Large intestine (tissue), 3 donors: Measurements from ENCODE around the gene AMPD1. TPM values are rescaled to one million over a fixed set of nuclear protein-coding genes. Genes with fewer than 3 reads are reported as not detected.

Source experiments
- DNase-seq, 2 donors: peaks; one replicate each; pipeline versions ENCODE4 v3.0.0 to v3.0.0-alpha.2; 2013
- H3K27ac ChIP-seq: one replicate; pipeline ENCODE4 v1.5.1; 2013; ENCODE audit warnings: low read length
- H3K27me3 ChIP-seq: 2 replicates; pipeline ENCODE4 v1.6.1; 2013; ENCODE audit warnings: low read length; ENCODE audit not compliant: control insufficient read depth, insufficient read depth
- H3K36me3 ChIP-seq: 2 replicates; pipeline ENCODE4 v1.6.1; 2013; ENCODE audit warnings: low read length; ENCODE audit not compliant: control insufficient read depth, insufficient read depth
- H3K4me1 ChIP-seq: one replicate; pipeline ENCODE4 v1.6.1; 2013; ENCODE audit warnings: low read length; ENCODE audit not compliant: control insufficient read depth, insufficient read depth
- H3K4me3 ChIP-seq: one replicate; pipeline ENCODE4 v1.5.1; 2013; ENCODE audit warnings: low read length
- H3K9me3 ChIP-seq: one replicate; pipeline ENCODE4 v1.6.1; 2013; ENCODE audit warnings: mild to moderate bottlenecking, low read depth, low read length, moderate library complexity; ENCODE audit not compliant: control insufficient read depth
- WGBS: methylation state at CpG from one replicate; pipeline ENCODE4 v1.1.5; 2013; ENCODE audit warnings: low lambda C conversion rate; ENCODE audit not compliant: insufficient coverage; 5-methylcytosine and 5-hydroxymethylcytosine counted together
- polyA plus RNA-seq: library from polyadenylated mRNA; unstranded; fragments of 120-200 nt; gene quantifications from one replicate; pipeline ENCODE4 v1.2.1, GENCODE V29; 2013

AMPD1 gene
- polyA plus RNA-seq, 1 donor: 0.13 TPM

DNA sequence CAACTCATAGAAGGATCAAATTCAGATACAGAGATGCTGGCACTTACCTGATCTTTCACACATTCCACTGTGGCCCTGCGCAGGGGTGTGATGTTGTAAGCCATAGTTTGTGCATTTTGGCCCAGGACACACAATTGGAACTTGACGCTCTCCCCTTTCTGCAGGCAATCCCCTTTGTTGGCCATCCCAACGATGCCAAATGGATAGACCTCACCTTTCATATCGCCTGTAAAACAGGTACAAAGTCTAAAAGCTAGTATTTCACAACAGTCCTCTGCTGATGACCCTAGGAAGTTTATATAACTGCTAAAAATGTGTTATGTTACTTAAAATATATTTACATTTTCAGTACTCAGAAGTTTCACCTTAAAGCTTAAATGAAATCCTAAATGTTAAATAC lies 25.1 kb upstream of the AMPD1 start:
- H3K27ac ChIP-seq: peak overlapping the region; percentile 17
- WGBS: 41% methylated on average over 2 of the region's 4 CpGs
- H3K9me3 ChIP-seq: no peaks in the 10 kb centered on the region
- H3K4me1 ChIP-seq: peaks cover 25% of the 10 kb centered on the region
- no peaks in the 10 kb centered on the region for H3K27me3 ChIP-seq
- DNase-seq: peak; percentile 44 to 78
- H3K4me3 ChIP-seq: no peak overlapping the region
- peaks cover 73% of the 10 kb centered on the region for H3K36me3 ChIP-seq

GRCh38 chr1:114719424-114719787 lies 24.1 kb upstream of the AMPD1 start:
- peaks cover 35% of the 10 kb centered on the region for H3K4me1 ChIP-seq
- no peaks in the 10 kb centered on the region for H3K9me3 ChIP-seq
- no CpG with 5 or more reads among the region's 3 CpGs for WGBS
- no peak overlapping the region for H3K27ac ChIP-seq
- H3K4me3 ChIP-seq: no peak overlapping the region
- H3K27me3 ChIP-seq: no peaks in the 10 kb centered on the region
- DNase-seq: no peak
- peaks cover 62% of the 10 kb centered on the region for H3K36me3 ChIP-seq

DNA sequence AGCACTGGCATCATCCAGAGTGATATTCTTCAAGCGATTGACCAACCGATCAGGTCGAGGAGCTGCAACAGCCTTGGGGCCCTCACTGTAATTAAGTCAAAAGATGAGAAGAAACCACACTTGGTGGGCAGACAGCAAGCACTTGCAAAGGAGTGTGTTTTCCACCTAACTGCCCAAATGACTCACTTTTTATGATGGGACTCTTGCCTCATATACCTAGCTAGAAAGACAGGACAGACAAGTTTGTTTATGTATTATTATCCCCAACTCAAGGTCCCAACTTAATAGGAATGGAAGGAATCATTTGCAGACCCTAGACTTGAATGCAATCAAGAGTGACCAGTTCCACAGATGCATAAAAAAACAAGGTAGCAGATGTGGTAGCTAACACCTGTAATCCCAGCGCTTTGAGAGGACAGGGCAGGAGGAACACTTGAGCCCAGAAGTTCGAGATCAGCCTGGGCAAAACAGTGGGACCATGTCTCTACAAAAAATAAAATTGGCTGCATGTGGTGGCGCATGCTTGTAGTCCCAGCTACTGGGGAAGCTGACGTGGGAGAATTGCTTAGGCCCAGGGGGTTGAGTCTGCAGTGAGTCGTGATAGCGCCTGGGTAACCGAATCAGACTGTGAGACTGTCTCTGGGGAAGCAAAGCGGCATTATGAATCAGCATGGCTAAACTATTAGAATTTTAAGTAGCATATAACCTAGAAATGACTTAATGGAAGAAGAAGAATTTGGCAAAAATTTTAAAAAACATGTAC lies 23.5 kb upstream of the AMPD1 start:
- no peak overlapping the region for H3K4me3 ChIP-seq
- DNase-seq: peak; percentile 26 to 60
- no peaks in the 10 kb centered on the region for H3K9me3 ChIP-seq
- peaks cover 36% of the 10 kb centered on the region for H3K4me1 ChIP-seq
- peaks cover 59% of the 10 kb centered on the region for H3K36me3 ChIP-seq
- 100% methylated on average over 1 of the region's 11 CpGs for WGBS
- no peaks in the 10 kb centered on the region for H3K27me3 ChIP-seq
- H3K27ac ChIP-seq: peak overlapping the region; percentile 32

- DNase-seq: peak; percentile 95
- 3% methylated on average over 6 of the region's 38 CpGs for WGBS
- Histone ChIP-seq H3K4me3 (peak within 1 kb of the TSS; percentile 89), H3K27ac (peak within 1 kb of the TSS; percentile 92), H3K4me1 (peaks cover 41% of the 10 kb centered on the region), H3K9me3 (no peaks in the 10 kb centered on the region), H3K36me3 (peaks cover 46% of the 10 kb centered on the region), H3K27me3 (no peaks in the 10 kb centered on the region)
Measured at GRCh38 chr1:114716304-114717170, 21.2 kb upstream of the AMPD1 start, which contains the start of gene NRAS. Gene NRAS, minus strand, starts transcription at chr1:114716771. Its CDS starts 611 bp downstream, at chr1:114716160.

DNA sequence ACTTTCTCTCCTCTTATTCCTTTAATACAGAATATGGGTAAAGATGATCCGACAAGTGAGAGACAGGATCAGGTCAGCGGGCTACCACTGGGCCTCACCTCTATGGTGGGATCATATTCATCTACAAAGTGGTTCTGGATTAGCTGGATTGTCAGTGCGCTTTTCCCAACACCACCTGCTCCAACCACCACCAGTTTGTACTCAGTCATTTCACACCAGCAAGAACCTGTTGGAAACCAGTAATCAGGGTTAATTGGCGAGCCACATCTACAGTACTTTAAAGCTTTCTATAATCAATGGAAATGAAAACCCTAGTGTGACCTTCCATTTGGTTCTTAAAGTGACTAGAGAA lies 20.6 kb upstream of the AMPD1 start:
- peaks cover 36% of the 10 kb centered on the region for H3K4me1 ChIP-seq
- 20% methylated on average over 1 of the region's 4 CpGs for WGBS

DNA sequence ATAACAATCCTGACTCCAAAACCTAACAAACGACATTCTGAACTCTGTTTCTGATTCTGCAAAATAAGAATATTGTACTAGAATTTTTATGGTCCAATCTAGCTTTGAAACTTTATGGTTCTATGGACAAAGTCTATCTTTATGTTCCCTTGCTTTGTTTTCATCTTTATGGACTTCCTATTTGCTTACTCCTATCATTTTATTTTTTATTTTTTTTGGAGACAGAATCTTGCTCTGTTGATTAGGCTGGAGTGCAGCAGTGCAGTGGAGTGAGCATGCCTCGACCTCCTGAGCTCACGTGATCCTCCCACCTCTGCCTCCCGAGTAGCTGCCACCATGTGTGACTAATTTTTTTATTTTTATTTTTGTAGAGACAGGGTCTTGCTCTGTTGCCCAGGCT lies 17.6 kb upstream of the AMPD1 start:
- WGBS: 10% methylated on average over 2 of the region's 4 CpGs
- DNase-seq: peak; percentile 24 to 71
- Histone ChIP-seq H3K9me3 (no peaks in the 10 kb centered on the region), H3K4me3 (no peak overlapping the region), H3K36me3 (peaks cover 45% of the 10 kb centered on the region), H3K27ac (peak overlapping the region; percentile 63), H3K27me3 (no peaks in the 10 kb centered on the region), H3K4me1 (peaks cover 19% of the 10 kb centered on the region)

More for the DNA sequence above, 20.6 kb upstream of the AMPD1 start:
- Histone ChIP-seq H3K36me3 (peaks cover 46% of the 10 kb centered on the region), H3K27me3 (no peaks in the 10 kb centered on the region), H3K9me3 (no peaks in the 10 kb centered on the region), H3K27ac (peak overlapping the region; percentile 92), H3K4me3 (peak overlapping the region; percentile 89)
- no peak for DNase-seq

DNA sequence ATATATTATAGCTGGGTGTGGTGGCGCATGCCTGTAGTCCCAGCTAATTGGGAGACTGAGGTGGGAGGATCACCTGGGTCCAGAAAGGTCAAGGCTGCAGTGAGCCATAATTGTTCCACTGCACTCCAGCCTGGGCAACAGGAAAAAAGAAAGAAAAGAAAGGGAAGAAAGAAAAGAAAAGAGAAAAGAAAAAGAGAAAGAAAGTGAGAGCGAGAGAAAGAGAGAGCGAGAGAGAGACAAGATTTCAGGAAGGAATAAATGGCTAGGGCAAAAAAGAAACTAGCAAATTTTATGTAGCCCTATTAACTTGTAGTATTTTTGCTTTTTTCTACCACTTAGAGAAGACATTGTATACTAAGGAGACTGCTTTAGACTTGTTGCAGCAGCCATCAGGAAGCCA lies 15.0 kb upstream of the AMPD1 start:
- Histone ChIP-seq H3K4me3 (no peak overlapping the region), H3K36me3 (peaks cover 57% of the 10 kb centered on the region), H3K9me3 (no peaks in the 10 kb centered on the region), H3K27ac (no peak overlapping the region), H3K4me1 (peaks cover 15% of the 10 kb centered on the region), H3K27me3 (no peaks in the 10 kb centered on the region)
- DNase-seq: no peak
- WGBS: 100% methylated on average over 2 of the region's 3 CpGs

GRCh38 chr1:114707604-114708003 lies 12.3 kb upstream of the AMPD1 start:
- no peak overlapping the region for H3K27ac ChIP-seq
- no peak for DNase-seq
- WGBS: no CpG with 5 or more reads among the region's 2 CpGs
- no peaks in the 10 kb centered on the region for H3K27me3 ChIP-seq
- H3K36me3 ChIP-seq: peaks cover 53% of the 10 kb centered on the region
- H3K4me3 ChIP-seq: no peak overlapping the region
- H3K9me3 ChIP-seq: no peaks in the 10 kb centered on the region
- no peaks in the 10 kb centered on the region for H3K4me1 ChIP-seq

DNA sequence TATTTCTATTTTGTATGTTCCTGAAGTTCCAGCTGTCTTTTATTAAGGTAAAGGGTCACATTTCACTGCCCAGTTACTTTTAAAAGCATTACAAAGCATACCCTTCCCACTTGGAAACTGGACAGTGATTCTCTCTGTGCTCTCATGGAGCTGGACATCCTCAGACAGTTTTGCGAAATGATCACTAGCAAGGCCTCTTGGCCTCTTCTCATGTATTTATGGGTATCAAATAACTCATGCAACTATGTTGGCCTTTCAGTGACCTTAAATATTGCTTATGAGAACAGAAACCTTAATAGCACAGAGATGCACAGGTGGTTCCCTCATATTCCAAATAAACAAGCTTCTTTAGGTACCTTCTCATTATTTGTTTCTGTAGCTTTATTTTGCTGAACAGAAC lies 7.9 kb upstream of the AMPD1 start:
- Histone ChIP-seq H3K4me3 (no peak overlapping the region), H3K36me3 (peaks cover 18% of the 10 kb centered on the region), H3K27ac (no peak overlapping the region), H3K27me3 (no peaks in the 10 kb centered on the region), H3K4me1 (no peaks in the 10 kb centered on the region), H3K9me3 (no peaks in the 10 kb centered on the region)
- no CpG with 5 or more reads among the region's 1 CpG for WGBS
- no peak for DNase-seq

DNA sequence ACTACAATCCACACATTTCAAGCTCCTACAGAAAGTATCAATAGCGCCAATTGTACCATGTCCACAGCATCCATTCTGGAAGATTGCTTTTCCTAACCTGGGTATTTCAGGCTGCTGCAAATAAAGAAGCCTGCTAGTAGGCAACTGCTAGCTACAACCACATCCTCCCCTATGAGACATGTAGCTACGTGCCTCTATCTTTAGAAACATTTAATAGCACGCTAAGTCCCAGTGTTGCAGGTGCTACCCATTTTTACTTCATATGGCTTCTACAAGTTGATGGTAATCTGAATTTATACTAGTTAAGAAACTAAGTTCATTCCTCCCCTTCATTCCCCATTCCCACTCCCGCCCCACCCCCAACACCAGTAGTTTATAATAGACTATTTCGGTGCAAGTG lies 7.4 kb upstream of the AMPD1 start:
- H3K27ac ChIP-seq: no peak overlapping the region
- peaks cover 14% of the 10 kb centered on the region for H3K36me3 ChIP-seq
- WGBS: no CpG with 5 or more reads among the region's 5 CpGs
- H3K4me1 ChIP-seq: no peaks in the 10 kb centered on the region
- no peak for DNase-seq
- H3K9me3 ChIP-seq: no peaks in the 10 kb centered on the region
- H3K4me3 ChIP-seq: no peak overlapping the region
- no peaks in the 10 kb centered on the region for H3K27me3 ChIP-seq
